ENCODE data around the gene CLMN.

DNA sequence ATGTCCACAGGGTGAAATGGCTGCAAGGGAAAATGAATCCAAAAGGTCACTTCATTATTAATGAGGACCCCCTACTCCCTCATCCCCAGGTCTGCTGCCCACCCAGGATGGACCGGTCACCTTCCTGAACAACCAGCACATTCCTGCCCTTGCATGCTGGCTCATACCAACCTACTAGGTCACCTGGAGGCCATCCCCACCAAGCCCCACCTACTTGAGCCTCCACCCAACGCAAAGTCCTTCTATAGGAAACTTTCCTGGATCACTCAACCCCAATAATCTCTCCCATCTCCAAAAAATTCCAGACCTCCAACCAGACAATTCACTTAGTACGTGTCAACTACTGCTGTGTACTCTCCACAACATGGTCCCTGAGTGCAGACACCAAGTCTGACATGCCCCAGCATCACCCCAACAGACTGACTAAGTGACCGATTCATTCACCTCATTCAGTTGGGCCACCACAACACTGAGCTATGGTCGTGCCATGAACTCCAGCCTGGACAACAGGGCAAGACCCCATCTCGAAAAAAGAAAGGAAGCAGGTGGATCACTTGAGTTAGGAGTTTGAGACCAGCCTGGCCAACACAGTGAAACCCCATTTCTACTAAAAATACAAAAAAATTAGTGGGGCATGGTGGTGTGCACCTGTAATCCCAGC, 18.1 kb downstream of the CLMN start:
- TF ChIP-seq JUND (IDR thresholded peaks at IDR 0.05; ENCODE audit: low read length) (no peak), RAD21 (IDR thresholded peaks at IDR 0.05 in 1 of 2, conservative IDR thresholded peaks at IDR 0.05 in 1 of 2; ENCODE audit: low read depth in 2 of 2, low read length in 2 of 2) (no peak), EP300 (IDR thresholded peaks at IDR 0.05; ENCODE audit: borderline replicate concordance in 1 of 2, low read depth in 2 of 2, low read length in 2 of 2) (no peak)

Measured in H1 (cell line).